GM13976 (cell line): Measurements from ENCODE around the gene ZNF583.

Experiments used
- DNase-seq: peaks from one replicate; pipeline ENCODE4 v3.0.0; 2012; ENCODE audit warnings: low spot score
- in situ Hi-C: fragments of 300-500 bp; cut with MboI; formaldehyde crosslinking; loops from one replicate; pipeline ENCODE4 v1.12.0; 2022; ENCODE audit warnings: low sequenced_read_pairs, mixed read lengths, inconsistent platforms; ENCODE audit not compliant: unreplicated experiment
- TF ChIP-seq, protein P1 (sequence below): IDR thresholded peaks from 2 replicates; pipeline ENCODE4 v1.5.1; 2012; ENCODE audit warnings: borderline replicate concordance, mild to moderate bottlenecking; ENCODE audit not compliant: insufficient read depth; ENCODE audit errors: extremely low read depth, missing control alignments, control extremely low read depth

Gene ZNF583

GRCh38 chr19:56403764-56404704, at the start of gene ZNF583:
Gene ZNF583 (plus strand): TSS chr19:56404332. CDS start chr19:56407115, 2,783 bp downstream.
- in situ Hi-C loops: no loop called here
- TF ChIP-seq, protein P1, sequence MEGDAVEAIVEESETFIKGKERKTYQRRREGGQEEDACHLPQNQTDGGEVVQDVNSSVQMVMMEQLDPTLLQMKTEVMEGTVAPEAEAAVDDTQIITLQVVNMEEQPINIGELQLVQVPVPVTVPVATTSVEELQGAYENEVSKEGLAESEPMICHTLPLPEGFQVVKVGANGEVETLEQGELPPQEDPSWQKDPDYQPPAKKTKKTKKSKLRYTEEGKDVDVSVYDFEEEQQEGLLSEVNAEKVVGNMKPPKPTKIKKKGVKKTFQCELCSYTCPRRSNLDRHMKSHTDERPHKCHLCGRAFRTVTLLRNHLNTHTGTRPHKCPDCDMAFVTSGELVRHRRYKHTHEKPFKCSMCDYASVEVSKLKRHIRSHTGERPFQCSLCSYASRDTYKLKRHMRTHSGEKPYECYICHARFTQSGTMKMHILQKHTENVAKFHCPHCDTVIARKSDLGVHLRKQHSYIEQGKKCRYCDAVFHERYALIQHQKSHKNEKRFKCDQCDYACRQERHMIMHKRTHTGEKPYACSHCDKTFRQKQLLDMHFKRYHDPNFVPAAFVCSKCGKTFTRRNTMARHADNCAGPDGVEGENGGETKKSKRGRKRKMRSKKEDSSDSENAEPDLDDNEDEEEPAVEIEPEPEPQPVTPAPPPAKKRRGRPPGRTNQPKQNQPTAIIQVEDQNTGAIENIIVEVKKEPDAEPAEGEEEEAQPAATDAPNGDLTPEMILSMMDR: no peak
- peak; percentile 92 for DNase-seq

GRCh38 chr19:56355517-56355916, 48.6 kb upstream of the ZNF583 start:
- TF ChIP-seq, protein P1: no peak
- DNase-seq: no peak
- in situ Hi-C loops: no loop called here

DNA sequence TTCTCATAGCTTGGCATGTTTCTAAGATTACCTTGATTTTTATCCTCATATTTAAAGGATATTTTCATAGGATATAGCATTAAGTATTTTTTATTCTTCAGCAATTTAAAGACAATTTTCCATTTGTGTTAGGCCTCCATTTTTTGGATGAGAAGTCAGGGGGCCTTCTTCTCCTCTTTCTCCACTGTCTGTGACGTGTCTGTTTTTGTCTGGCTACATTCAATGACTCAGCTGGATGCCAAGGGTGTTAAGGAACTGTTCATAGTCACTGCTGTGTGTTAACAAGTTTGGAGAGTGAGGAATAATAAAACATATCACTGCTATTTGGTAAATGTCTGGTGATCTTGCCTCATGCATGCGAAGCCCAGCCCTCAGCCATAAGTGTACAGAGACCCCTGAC, 47.2 kb upstream of the ZNF583 start:
- TF ChIP-seq, protein P1: no peak
- no peak for DNase-seq
- in situ Hi-C loops: no loop called here

GRCh38 chr19:56360841-56361240, 43.3 kb upstream of the ZNF583 start:
- TF ChIP-seq, protein P1: no peak
- DNase-seq: no peak
- in situ Hi-C loops: no loop called here

- TF ChIP-seq, protein P1: no peak
- in situ Hi-C loops: no loop called here
- peak; percentile 68 for DNase-seq
These were observed 36.1 kb upstream of the ZNF583 start for GRCh38 chr19:56367829-56368711.

- TF ChIP-seq, protein P1: no peak
- in situ Hi-C loops: no loop called here
- DNase-seq: no peak
These were observed 34.1 kb upstream of the ZNF583 start for GRCh38 chr19:56369886-56370676.
